Measurements from ENCODE around the gene CDC23.
"Not testable (repeated sequence)": the region's sequence is repeated elsewhere in the genome, so short reads cannot be mapped to it uniquely, and the experiment has no call there.

The CDC23 gene

DNA sequence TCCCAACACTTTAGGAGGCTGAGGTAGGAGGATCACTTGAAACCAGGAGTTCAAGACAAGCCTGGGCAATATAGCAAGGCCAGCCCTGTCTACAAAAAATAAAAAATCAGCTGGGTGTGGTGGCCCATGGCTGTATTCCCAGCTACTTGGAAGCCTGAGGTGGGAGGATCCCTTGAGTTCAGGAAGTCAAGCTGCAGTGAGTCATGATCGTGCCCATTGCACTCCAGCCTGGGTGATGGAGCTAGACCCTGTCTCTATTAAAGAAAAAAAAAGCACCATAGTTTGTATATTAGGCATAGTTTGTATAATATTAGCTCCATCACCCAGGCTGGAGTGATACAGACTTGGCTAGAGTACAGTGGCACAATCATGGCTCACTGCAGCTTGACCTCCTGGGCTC is 64.3 kb downstream of the CDC23 start:
- no peak for DNase-seq (ENCODE audit: extremely low read depth in 1 of 2, low read depth in 1 of 2)

DNA sequence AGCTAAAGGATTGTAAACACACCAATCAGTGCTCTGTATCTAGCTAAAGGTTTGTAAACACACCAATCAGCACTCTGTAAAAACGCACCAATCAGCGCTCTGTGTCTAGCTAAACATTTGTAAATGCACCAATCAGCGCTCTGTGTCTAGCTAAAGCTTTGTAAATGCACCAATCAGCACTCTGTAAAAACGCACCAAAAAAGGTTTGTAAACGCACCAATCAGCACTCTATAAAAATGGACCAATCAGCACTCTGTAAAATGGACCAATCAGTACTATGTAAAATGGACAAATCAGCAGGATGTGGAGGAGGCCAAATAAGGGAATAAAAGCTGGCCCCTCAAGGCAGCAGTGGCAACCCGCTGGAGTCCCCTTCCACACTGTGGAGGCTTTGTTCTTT is 69.5 kb downstream of the CDC23 start:
- not testable (repeated sequence) for DNase-seq (ENCODE audit: extremely low read depth in 1 of 2, low read depth in 1 of 2)

DNA sequence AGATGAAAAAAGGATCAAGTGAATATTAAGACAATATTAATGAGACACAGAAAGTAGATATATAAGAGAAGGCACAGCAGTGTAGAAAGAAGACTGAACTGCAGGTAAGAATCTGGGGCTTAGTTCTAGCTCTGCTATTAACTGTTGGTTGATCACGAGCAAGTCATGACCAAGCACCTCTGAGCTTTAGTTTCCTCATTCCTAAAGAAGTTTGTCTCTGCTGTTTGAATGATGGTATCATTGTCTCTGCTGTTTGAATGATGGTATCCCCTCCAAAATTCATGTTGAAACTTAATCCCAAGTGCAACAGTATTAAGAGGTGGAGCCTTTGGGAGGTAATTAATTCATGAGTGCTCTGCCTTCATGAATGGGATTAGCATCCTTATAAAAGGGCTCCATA is 71.4 kb downstream of the CDC23 start:
- no peak for DNase-seq (ENCODE audit: extremely low read depth in 1 of 2, low read depth in 1 of 2)

DNA sequence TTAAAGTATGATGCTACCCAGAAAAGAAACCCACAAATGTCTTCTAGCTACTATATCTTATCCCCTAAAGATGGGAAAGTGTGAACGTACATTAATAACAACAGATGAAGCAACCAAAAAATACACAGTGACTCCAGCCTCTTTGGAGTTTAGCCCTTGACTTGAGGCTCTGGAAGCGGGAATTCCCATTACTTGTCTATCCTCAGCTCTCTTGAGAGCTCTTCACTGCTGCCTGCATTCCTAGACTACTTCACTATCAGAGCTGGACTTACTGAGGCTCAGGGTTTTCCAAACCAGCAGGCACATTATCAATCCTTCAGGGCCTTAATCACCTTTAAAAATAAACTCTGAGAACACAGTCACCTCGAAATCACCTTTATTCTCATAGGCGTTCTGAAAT is 72.9 kb downstream of the CDC23 start:
- no peak for DNase-seq (ENCODE audit: extremely low read depth in 1 of 2, low read depth in 1 of 2)

DNA sequence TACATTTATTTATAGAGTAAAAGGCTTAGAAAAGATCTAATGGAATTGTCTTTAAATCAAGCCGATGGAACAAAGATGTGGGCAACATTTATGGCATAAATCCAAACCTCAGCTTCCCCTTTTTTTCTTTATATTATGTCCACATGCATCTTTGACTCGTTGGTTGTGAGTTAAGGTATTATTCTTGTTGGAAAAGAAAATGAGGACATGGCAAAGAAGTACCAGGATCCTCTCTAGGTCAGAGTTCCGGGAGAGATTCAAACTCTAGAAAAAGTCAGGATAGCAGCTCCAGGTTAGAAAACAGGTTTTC is 73.4 kb downstream of the CDC23 start:
- DNase-seq (ENCODE audit: extremely low read depth in 1 of 2, low read depth in 1 of 2): no peak

DNA sequence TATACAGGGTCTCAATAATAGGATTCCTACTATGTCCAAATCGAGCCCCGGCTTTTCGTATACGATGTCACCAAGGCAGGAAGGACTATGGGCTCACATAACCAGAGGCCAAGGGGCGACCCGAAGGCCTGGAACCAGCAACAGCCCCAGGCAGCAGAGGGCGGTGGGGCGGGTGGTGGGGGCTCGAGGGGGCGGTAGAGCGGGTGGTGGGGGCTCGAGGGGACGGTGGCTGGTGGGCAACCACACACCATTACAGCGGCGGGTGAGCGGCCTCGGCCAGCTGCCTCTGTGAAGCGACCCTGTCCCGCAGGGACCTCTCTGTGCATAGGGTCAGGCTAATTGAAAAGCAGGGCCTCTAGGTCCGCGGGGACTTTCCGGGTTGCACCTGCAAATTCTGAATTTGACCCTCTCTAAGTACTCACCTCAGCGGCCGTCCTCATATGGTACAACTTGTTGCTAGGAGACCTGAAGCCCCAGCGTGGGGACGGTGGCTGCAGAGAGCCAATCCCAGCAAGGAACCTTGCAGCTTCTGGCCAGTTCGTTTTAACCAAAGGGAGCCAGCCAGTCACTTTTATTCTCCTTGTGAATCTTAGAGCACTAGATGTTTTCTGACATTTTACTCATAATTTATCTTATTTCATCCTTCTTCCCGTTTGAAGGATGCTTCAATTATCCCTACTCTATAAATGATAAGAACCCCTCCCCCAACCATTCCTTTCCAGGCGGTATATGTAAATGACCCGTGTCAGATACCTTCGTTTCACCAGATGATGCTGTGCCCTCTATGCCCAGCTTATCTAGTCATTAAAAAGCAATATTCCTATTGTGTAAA is 74.0 kb downstream of the CDC23 start, which contains the start of gene NME5:
TSS of gene NME5 (minus strand) at position 480 of the 832 bp plus-strand sequence. CDS start 648 bp downstream, outside the sequence.
- no peak for DNase-seq (ENCODE audit: extremely low read depth in 1 of 2, low read depth in 1 of 2)
